Measurements from ENCODE around the gene SMIM9. TPM values are rescaled to one million over a fixed set of nuclear protein-coding genes. Genes with fewer than 3 reads are reported as not detected.

Gene SMIM9
- total RNA-seq, 3 donors from 2014 or later: not detected

GRCh38 chrX:154804957-154805695, 29.3 kb downstream of the SMIM9 start, which contains the start of gene MPP1:
Gene MPP1, minus strand, starts transcription at chrX:154805485. Its CDS starts 112 bp downstream, at chrX:154805373.
- DNase-seq: peak; percentile 72
- Mint-ChIP-seq H3K36me3 (ENCODE audit: insufficient read depth) (no peaks in the 10 kb centered on the region), H3K4me1 (ENCODE audit: low read depth) (peaks cover 37% of the 10 kb centered on the region), H3K27me3 (ENCODE audit: low read depth) (no peaks in the 10 kb centered on the region), H3K4me3 (peak within 1 kb of the TSS; percentile 75), H3K9me3 (no peaks in the 10 kb centered on the region)
- peak; percentile 88 to 91 for ATAC-seq

GRCh38 chrX:154804261-154804956, 30.1 kb downstream of the SMIM9 start:
- no peak for DNase-seq
- Mint-ChIP-seq H3K36me3 (ENCODE audit: insufficient read depth) (no peaks in the 10 kb centered on the region), H3K9me3 (no peaks in the 10 kb centered on the region), H3K27me3 (ENCODE audit: low read depth) (no peaks in the 10 kb centered on the region), H3K4me1 (ENCODE audit: low read depth) (peaks cover 40% of the 10 kb centered on the region), H3K4me3 (peak overlapping the region; percentile 75)
- no peak for ATAC-seq

- DNase-seq (no peak), ATAC-seq (no peak)
- no peaks in the 10 kb centered on the region for H3K27me3 Mint-ChIP-seq (ENCODE audit: low read depth)
- no peak overlapping the region for H3K4me3 Mint-ChIP-seq
- peaks cover 48% of the 10 kb centered on the region for H3K4me1 Mint-ChIP-seq (ENCODE audit: low read depth)
- H3K9me3 Mint-ChIP-seq: no peaks in the 10 kb centered on the region
- H3K36me3 Mint-ChIP-seq (ENCODE audit: insufficient read depth): no peaks in the 10 kb centered on the region
These were observed 31.5 kb downstream of the SMIM9 start for GRCh38 chrX:154802947-154803346.

- Mint-ChIP-seq H3K27me3 (ENCODE audit: low read depth) (no peaks in the 10 kb centered on the region), H3K9me3 (no peaks in the 10 kb centered on the region), H3K4me3 (no peak overlapping the region), H3K4me1 (ENCODE audit: low read depth) (peaks cover 49% of the 10 kb centered on the region), H3K36me3 (ENCODE audit: insufficient read depth) (no peaks in the 10 kb centered on the region)
- ATAC-seq (no peak), DNase-seq (no peak)
These were observed 33.8 kb downstream of the SMIM9 start for GRCh38 chrX:154800478-154801210.

DNA sequence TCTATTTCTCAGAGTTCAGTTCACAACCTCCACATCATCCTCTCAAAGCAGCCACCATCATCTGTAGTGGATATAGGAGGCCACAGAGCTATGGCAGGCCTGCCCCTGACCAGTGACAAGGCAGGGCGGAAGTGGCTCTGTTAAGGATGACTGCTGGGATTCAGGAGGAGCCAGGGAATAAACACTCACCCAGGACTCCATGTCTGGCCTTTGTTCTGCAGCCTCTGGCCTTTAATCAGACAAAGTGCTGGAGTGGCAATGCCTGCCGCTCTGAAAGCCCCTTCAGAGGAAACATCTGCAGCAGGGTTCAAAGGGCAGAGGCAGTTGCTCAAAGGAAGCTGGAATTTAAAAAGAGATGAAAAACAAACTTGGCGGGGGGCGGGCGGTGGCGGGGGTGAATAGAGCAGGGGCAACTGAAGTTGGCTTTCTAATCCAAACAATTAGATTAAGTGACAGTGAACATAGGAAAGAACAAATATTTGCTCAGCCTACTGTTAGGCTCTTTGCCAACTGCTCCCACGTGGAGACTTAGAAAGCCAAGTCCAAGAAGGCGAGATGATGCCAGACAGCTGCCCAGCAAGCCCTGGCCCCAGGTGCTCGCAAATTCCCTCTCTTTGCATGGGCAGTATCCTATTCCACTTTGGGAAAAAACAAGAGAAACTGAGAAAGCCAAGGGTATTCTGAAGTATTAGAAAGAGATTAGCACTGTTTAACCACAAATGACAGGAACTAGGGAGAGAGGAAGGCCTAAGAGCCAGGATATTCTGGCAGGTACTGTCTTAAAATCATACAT, 34.7 kb downstream of the SMIM9 start:
- no peak for DNase-seq
- no peaks in the 10 kb centered on the region for H3K27me3 Mint-ChIP-seq (ENCODE audit: low read depth)
- no peaks in the 10 kb centered on the region for H3K36me3 Mint-ChIP-seq (ENCODE audit: insufficient read depth)
- H3K4me3 Mint-ChIP-seq: no peak overlapping the region
- H3K9me3 Mint-ChIP-seq: no peaks in the 10 kb centered on the region
- ATAC-seq: no peak
- H3K4me1 Mint-ChIP-seq (ENCODE audit: low read depth): peaks cover 46% of the 10 kb centered on the region

DNA sequence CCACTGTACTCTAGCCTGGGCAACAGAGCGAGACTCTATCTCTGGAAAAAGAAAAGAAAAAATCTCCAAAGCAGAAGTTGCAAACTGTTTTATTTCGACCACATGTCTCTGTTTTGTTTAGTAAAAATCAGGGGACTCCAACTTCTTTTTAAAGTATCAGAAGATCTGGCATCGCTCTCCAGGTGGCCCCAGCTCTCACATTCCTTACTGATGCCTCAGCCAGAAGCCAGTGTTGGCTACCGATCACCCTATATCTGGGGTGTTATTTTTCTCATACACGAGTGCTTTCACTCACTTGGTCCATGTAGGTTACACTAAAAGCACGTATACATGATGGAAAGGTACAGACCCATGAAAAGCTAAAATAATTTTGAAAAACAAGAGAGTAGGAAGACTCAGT, 37.5 kb downstream of the SMIM9 start:
- Mint-ChIP-seq H3K9me3 (no peaks in the 10 kb centered on the region), H3K4me1 (ENCODE audit: low read depth) (peaks cover 32% of the 10 kb centered on the region), H3K36me3 (ENCODE audit: insufficient read depth) (no peaks in the 10 kb centered on the region), H3K27me3 (ENCODE audit: low read depth) (no peaks in the 10 kb centered on the region), H3K4me3 (no peak overlapping the region)
- ATAC-seq (no peak), DNase-seq (no peak)

DNA sequence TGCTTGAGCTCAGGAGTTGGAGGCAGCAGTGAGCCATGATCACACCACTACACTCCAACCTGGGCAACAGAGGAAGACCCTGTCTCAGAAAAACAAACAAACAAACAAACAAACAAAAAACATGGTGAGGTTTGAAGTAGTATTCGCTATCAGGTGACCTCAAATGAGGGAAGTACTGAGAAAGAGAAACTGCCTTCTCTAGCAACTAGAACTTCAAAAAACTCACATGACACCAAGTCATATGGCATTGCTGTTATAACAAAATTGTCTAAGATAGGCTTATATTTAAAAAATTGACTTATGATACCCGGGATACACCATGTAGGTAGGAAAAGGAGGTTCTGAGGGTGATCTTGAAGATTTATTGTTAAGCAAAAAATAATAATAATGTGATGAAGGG, 39.4 kb downstream of the SMIM9 start:
- Mint-ChIP-seq H3K36me3 (ENCODE audit: insufficient read depth) (no peaks in the 10 kb centered on the region), H3K27me3 (ENCODE audit: low read depth) (no peaks in the 10 kb centered on the region), H3K9me3 (no peaks in the 10 kb centered on the region), H3K4me1 (ENCODE audit: low read depth) (peaks cover 17% of the 10 kb centered on the region), H3K4me3 (no peak overlapping the region)
- DNase-seq: no peak
- ATAC-seq: no peak

DNA sequence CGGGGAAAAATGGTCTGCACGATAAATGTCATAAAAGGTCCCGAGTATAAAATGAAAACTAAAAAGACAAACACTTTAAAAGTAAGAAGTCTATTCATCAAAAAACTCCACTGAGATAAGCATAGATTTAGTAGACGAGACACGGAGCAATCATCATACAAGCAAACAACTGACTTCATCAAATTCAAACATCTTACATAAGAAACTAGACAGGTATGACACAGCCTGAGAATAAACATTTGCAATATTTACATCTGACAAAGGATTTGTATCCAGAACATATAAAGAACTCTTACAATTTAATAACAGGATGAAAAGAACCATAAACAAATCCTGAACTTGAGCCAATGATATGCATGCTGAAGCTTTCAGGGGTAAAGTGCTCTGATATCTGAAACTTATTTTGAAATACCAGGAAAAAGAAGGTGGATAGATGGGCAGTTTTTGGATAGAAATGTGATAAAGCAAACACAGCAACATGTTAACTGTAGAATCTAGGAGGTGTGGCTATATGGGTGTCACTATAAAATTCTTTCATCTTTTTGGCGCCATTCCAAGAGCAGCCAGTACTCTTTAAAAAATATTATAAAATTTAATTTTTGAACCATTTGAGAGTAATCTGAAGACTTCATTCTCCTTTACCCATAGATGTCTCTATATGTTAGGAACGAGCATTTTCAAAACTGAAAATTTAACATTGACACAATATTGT, 41.2 kb downstream of the SMIM9 start:
- Mint-ChIP-seq H3K27me3 (ENCODE audit: low read depth) (no peaks in the 10 kb centered on the region), H3K4me1 (ENCODE audit: low read depth) (peaks cover 4% of the 10 kb centered on the region), H3K4me3 (no peak overlapping the region), H3K36me3 (ENCODE audit: insufficient read depth) (no peaks in the 10 kb centered on the region), H3K9me3 (no peaks in the 10 kb centered on the region)
- no peak for DNase-seq
- no peak for ATAC-seq

- H3K4me1 Mint-ChIP-seq (ENCODE audit: low read depth): peaks cover under 1% of the 10 kb centered on the region
- H3K9me3 Mint-ChIP-seq: no peaks in the 10 kb centered on the region
- no peak overlapping the region for H3K4me3 Mint-ChIP-seq
- DNase-seq: no peak
- no peaks in the 10 kb centered on the region for H3K36me3 Mint-ChIP-seq (ENCODE audit: insufficient read depth)
- ATAC-seq: peak in 1 of 2 donors; percentile 21
- no peaks in the 10 kb centered on the region for H3K27me3 Mint-ChIP-seq (ENCODE audit: low read depth)
These were observed 42.5 kb downstream of the SMIM9 start for GRCh38 chrX:154791939-154792338.

GRCh38 chrX:154791467-154791866, 43.0 kb downstream of the SMIM9 start:
- no peaks in the 10 kb centered on the region for H3K9me3 Mint-ChIP-seq

DNA sequence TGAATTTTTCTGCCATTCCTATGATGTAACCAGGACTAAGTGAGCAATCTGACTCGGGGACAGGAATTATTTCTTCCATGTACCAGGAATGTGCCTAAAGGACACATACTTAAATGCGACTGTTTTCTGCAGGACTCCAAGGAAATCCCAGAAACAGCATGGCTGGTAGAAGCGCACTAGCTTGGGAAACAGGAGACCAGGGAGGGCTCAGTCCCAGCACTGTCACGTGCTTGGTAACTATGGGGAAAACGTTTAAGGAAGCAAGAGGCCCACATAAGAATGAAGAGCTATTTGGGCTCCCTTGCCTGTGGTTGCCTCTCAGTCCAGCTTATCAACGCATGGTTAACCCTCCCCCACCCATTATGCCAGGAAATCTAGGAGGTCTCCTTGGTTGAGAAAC, 48.7 kb downstream of the SMIM9 start:
- DNase-seq (no peak), ATAC-seq (no peak)
- Mint-ChIP-seq H3K4me1 (ENCODE audit: low read depth) (peaks cover 13% of the 10 kb centered on the region), H3K9me3 (no peaks in the 10 kb centered on the region), H3K36me3 (ENCODE audit: insufficient read depth) (no peaks in the 10 kb centered on the region), H3K27me3 (ENCODE audit: low read depth) (no peaks in the 10 kb centered on the region), H3K4me3 (no peak overlapping the region)

More at GRCh38 chrX:154791467-154791866, 43.0 kb downstream of the SMIM9 start:
- DNase-seq: no peak
- Mint-ChIP-seq H3K4me1 (ENCODE audit: low read depth) (no peaks in the 10 kb centered on the region), H3K4me3 (no peak overlapping the region), H3K36me3 (ENCODE audit: insufficient read depth) (no peaks in the 10 kb centered on the region), H3K27me3 (ENCODE audit: low read depth) (no peaks in the 10 kb centered on the region)
- ATAC-seq: no peak

- no peaks in the 10 kb centered on the region for H3K27me3 Mint-ChIP-seq (ENCODE audit: low read depth)
- peak overlapping the region; percentile 66 for H3K4me3 Mint-ChIP-seq
- no peaks in the 10 kb centered on the region for H3K36me3 Mint-ChIP-seq (ENCODE audit: insufficient read depth)
- DNase-seq (no peak), ATAC-seq (no peak)
- peaks cover 13% of the 10 kb centered on the region for H3K4me1 Mint-ChIP-seq (ENCODE audit: low read depth)
- no peaks in the 10 kb centered on the region for H3K9me3 Mint-ChIP-seq
These were observed 50.1 kb downstream of the SMIM9 start for GRCh38 chrX:154784149-154784995.

GRCh38 chrX:154780968-154781367, 53.5 kb downstream of the SMIM9 start:
- no peaks in the 10 kb centered on the region for H3K9me3 Mint-ChIP-seq
- peaks cover 15% of the 10 kb centered on the region for H3K36me3 Mint-ChIP-seq (ENCODE audit: insufficient read depth)
- no peak for DNase-seq
- peaks cover 15% of the 10 kb centered on the region for H3K4me1 Mint-ChIP-seq (ENCODE audit: low read depth)
- no peak for ATAC-seq
- H3K4me3 Mint-ChIP-seq: no peak overlapping the region
- H3K27me3 Mint-ChIP-seq (ENCODE audit: low read depth): no peaks in the 10 kb centered on the region

All from activated T-cell treated with anti-CD3 and anti-CD28 coated beads, Interleukin-2, amount 50 U/mL, for 4 hours (primary cell).